Measurements from ENCODE around the gene TCAIM. TPM values are rescaled to one million over a fixed set of nuclear protein-coding genes. Genes with fewer than 3 reads are reported as not detected.
A peak's percentile ranks its signal among the peaks of the same experiment; 100 is the strongest.

TCAIM gene
- total and polyA plus RNA-seq, 9 of the 15 experiments (the other 6 are each of a cell fraction or from before 2014, with no cell fraction given): 19.7 to 53.3 (median 36.9) TPM

DNA sequence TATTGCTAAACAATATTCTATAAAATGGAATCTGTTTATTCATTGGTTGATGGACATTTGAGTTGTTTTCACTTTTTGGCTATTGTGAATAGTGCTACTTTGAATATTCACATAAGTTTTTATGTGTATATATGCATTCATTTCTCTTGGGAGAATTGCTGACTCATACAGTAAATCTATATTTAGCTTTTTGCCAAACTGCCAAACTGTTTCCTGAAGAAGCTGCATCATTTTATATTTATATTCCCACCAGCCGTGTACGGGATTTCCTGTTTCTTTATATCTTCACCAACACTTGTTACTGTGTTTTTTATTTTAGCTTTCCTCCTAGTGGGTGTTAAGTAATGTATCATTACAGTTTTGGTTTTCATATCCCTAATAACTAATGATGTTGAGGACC, 12.5 kb upstream of the TCAIM start:
- Histone ChIP-seq H3K4me1 (replicated peaks in 1 of 2; ENCODE audit: control insufficient read depth in 2 of 2, insufficient read depth in 2 of 2, low read length in 2 of 2) (no peaks in the 10 kb centered on the region; a peak in 1 of 5 replicates), H3K9me3 (replicated peaks; ENCODE audit: control insufficient read depth, insufficient read depth, low read depth, low read length) (peaks cover 5% of the 10 kb centered on the region; the same call in 1 of the 2 replicates), H3K9ac (ENCODE audit: insufficient read depth in 1 of 2, low read depth in 2 of 2, low read length in 2 of 2) (no peak overlapping the region), H4K20me1 (replicated peaks; ENCODE audit: control insufficient read depth, insufficient read depth, low read length) (no peaks in the 10 kb centered on the region), H3K36me3 (ENCODE audit: control insufficient read depth, insufficient read depth, low read length) (no peaks in the 10 kb centered on the region), H3K27me3 (ENCODE audit: control insufficient read depth in 2 of 2, insufficient read depth in 2 of 2, low read length in 2 of 2) (no peaks in the 10 kb centered on the region), H2AFZ (ENCODE audit: low read depth, low read length) (peak overlapping the region; percentile 11), H3K9me1 (ENCODE audit: control insufficient read depth, insufficient read depth, low read length) (no peaks in the 10 kb centered on the region), H3K4me2 (ENCODE audit: insufficient read depth, low read length) (no peak overlapping the region), H3K79me2 (ENCODE audit: control insufficient read depth, insufficient read depth, low read length) (no peaks in the 10 kb centered on the region), H3K27ac (ENCODE audit: extremely low read depth, low read depth, low read length) (peak overlapping the region; percentile 27; the same call in 2 of the 3 replicates), H3K4me3 (no peak overlapping the region)
- ChIA-PET POLR2A (interaction anchor here (0.7 to 1.0 kb wide), 2 partner anchors 9 to 159 kb away, joined by 3 read pairs; no protein-coding TSS in a partner anchor), CTCF (ENCODE audit: low intra/inter-chr PET ratio) (no interaction called here)
- in situ Hi-C loops (cut with MboI): loop anchor here (10.0 kb wide), 1 partner anchor 189 kb away; no protein-coding TSS in a partner anchor
- 37% methylated on average over 2 of the region's 2 CpGs for WGBS (ENCODE audit: insufficient coverage, low coverage, missing lambda C conversion rate)
- intact Hi-C loops (cut with micrococcal nuclease): loop anchor here (10.0 kb wide), 1 partner anchor 669 kb away; no protein-coding TSS in a partner anchor
- ATAC-seq (no peak), FAIRE-seq (no peak), DNase-seq (ENCODE audit: extremely low read depth in 1 of 4, low spot score in 3 of 4) (peak in 1 of 4 experiments; percentile 17)
- no TSS peak for BruUV-seq (replicated peaks)
- TF ChIP-seq NR3C1 (CRISPR knock-in tag; IDR thresholded peaks at IDR 0.05) (no peak), MAFF (IDR thresholded peaks at IDR 0.05; ENCODE audit: low read length) (peak; percentile 91), CC2D1A (IDR thresholded peaks at IDR 0.05) (0 out of 2 replicates have a peak, but pooled peaks have one; percentile 19), EP300 (IDR thresholded peaks at IDR 0.05; ENCODE audit: low read length) (0 out of 2 replicates have a peak, but pooled peaks have one; percentile 31), MEF2A (IDR thresholded peaks at IDR 0.05; ENCODE audit: control insufficient read depth, low read depth, low read length) (peak; percentile 96), NFE2 (IDR thresholded peaks at IDR 0.05; ENCODE audit: low read depth) (peak; percentile 75), MAFK (IDR thresholded peaks at IDR 0.05; ENCODE audit: low read length) (peak; percentile 87), C11orf30 (IDR thresholded peaks at IDR 0.05; ENCODE audit: low read depth) (peak; percentile 94), SMARCA4 (IDR thresholded peaks at IDR 0.05) (0 out of 2 replicates have a peak, but pooled peaks have one; percentile 11), NCOA1 (IDR thresholded peaks at IDR 0.05; ENCODE audit: low read depth) (no peak), MYBL2 (IDR thresholded peaks at IDR 0.05; ENCODE audit: low read depth) (0 out of 2 replicates have a peak, but pooled peaks have one; percentile 14), MYBL2 (CRISPR knock-in tag; IDR thresholded peaks at IDR 0.05; ENCODE audit: borderline replicate concordance) (no peak), TRIM24 (IDR thresholded peaks at IDR 0.05) (peak; percentile 44 to 74; a peak in 3 of 4 replicates)
- TF ChIP-seq, protein P1, sequence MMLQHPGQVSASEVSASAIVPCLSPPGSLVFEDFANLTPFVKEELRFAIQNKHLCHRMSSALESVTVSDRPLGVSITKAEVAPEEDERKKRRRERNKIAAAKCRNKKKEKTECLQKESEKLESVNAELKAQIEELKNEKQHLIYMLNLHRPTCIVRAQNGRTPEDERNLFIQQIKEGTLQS (IDR thresholded peaks at IDR 0.05): 0 out of 2 replicates have a peak, but pooled peaks have one; percentile 18
- TF ChIP-seq, protein P1 (CRISPR knock-in tag; conservative IDR thresholded peaks at IDR 0.05): no peak
- TF ChIP-seq, protein P2, sequence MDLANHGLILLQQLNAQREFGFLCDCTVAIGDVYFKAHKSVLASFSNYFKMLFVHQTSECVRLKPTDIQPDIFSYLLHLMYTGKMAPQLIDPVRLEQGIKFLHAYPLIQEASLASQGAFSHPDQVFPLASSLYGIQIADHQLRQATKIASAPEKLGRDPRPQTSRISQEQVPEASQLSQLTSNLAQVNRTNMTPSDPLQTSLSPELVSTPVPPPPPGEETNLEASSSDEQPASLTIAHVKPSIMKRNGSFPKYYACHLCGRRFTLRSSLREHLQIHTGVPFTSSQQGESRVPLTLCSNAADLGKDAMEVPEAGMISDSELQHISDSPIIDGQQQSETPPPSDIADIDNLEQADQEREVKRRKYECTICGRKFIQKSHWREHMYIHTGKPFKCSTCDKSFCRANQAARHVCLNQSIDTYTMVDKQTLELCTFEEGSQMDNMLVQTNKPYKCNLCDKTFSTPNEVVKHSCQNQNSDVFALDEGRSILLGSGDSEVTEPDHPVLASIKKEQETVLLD (IDR thresholded peaks at IDR 0.05): peak; percentile 39; the same call in 1 of the 2 replicates
- TF ChIP-seq, protein P3, sequence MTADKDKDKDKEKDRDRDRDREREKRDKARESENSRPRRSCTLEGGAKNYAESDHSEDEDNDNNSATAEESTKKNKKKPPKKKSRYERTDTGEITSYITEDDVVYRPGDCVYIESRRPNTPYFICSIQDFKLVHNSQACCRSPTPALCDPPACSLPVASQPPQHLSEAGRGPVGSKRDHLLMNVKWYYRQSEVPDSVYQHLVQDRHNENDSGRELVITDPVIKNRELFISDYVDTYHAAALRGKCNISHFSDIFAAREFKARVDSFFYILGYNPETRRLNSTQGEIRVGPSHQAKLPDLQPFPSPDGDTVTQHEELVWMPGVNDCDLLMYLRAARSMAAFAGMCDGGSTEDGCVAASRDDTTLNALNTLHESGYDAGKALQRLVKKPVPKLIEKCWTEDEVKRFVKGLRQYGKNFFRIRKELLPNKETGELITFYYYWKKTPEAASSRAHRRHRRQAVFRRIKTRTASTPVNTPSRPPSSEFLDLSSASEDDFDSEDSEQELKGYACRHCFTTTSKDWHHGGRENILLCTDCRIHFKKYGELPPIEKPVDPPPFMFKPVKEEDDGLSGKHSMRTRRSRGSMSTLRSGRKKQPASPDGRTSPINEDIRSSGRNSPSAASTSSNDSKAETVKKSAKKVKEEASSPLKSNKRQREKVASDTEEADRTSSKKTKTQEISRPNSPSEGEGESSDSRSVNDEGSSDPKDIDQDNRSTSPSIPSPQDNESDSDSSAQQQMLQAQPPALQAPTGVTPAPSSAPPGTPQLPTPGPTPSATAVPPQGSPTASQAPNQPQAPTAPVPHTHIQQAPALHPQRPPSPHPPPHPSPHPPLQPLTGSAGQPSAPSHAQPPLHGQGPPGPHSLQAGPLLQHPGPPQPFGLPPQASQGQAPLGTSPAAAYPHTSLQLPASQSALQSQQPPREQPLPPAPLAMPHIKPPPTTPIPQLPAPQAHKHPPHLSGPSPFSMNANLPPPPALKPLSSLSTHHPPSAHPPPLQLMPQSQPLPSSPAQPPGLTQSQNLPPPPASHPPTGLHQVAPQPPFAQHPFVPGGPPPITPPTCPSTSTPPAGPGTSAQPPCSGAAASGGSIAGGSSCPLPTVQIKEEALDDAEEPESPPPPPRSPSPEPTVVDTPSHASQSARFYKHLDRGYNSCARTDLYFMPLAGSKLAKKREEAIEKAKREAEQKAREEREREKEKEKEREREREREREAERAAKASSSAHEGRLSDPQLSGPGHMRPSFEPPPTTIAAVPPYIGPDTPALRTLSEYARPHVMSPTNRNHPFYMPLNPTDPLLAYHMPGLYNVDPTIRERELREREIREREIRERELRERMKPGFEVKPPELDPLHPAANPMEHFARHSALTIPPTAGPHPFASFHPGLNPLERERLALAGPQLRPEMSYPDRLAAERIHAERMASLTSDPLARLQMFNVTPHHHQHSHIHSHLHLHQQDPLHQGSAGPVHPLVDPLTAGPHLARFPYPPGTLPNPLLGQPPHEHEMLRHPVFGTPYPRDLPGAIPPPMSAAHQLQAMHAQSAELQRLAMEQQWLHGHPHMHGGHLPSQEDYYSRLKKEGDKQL (CRISPR knock-in tag; IDR thresholded peaks at IDR 0.05; ENCODE audit: borderline replicate concordance): no peak

Measured in K562 (cell line).